Stimulated activated CD4-positive, alpha-beta T cell treated with anti-CD3 and anti-CD28 coated beads, Interleukin-4, amount 100 ng/mL, for 1 hour (primary cell): Measurements from ENCODE around the gene FBN2.
"Not testable (repeated sequence)": the region's sequence is repeated elsewhere in the genome, so short reads cannot be mapped to it uniquely, and the experiment has no call there.

Source experiments
- DNase-seq: peaks from one replicate; pipeline ENCODE4 v3.0.0-alpha.2; 2020

The FBN2 gene

GRCh38 chr5:128532776-128533175 lies 5.3 kb downstream of the FBN2 start:
- DNase-seq, result no peak

GRCh38 chr5:128532127-128532526 lies 5.9 kb downstream of the FBN2 start:
- DNase-seq, result no peak

GRCh38 chr5:128528637-128529255 lies 9.3 kb downstream of the FBN2 start:
- DNase-seq, result no peak

- DNase-seq, result no peak
Measured at GRCh38 chr5:128528126-128528525, 9.9 kb downstream of the FBN2 start.

- DNase-seq, result no peak
Measured at GRCh38 chr5:128527077-128527476, 11.0 kb downstream of the FBN2 start.

GRCh38 chr5:128522336-128522735 lies 15.7 kb downstream of the FBN2 start:
- no peak for DNase-seq

GRCh38 chr5:128519827-128520226 lies 18.2 kb downstream of the FBN2 start:
- no peak for DNase-seq

- no peak for DNase-seq
Measured at GRCh38 chr5:128516978-128517377, 21.1 kb downstream of the FBN2 start.

- no peak for DNase-seq
Measured at GRCh38 chr5:128513806-128514205, 24.2 kb downstream of the FBN2 start.

- no peak for DNase-seq
Measured at GRCh38 chr5:128512894-128513293, 25.2 kb downstream of the FBN2 start.

- DNase-seq, result no peak
Measured at GRCh38 chr5:128506643-128507042, 31.4 kb downstream of the FBN2 start.

- DNase-seq, result not testable (repeated sequence)
Measured at GRCh38 chr5:128503727-128504126, 34.3 kb downstream of the FBN2 start.

- no peak for DNase-seq
Measured at GRCh38 chr5:128498844-128499455, 39.1 kb downstream of the FBN2 start.

- no peak for DNase-seq
Measured at GRCh38 chr5:128494516-128494915, 43.5 kb downstream of the FBN2 start.

GRCh38 chr5:128493657-128494329 lies 44.3 kb downstream of the FBN2 start:
- no peak for DNase-seq

- no peak for DNase-seq
Measured at GRCh38 chr5:128491291-128491690, 46.8 kb downstream of the FBN2 start.

GRCh38 chr5:128490761-128491160 lies 47.3 kb downstream of the FBN2 start:
- no peak for DNase-seq

GRCh38 chr5:128487041-128487440 lies 51.0 kb downstream of the FBN2 start:
- DNase-seq, result no peak

- DNase-seq, result no peak
Measured at GRCh38 chr5:128483738-128484137, 54.3 kb downstream of the FBN2 start.

- DNase-seq, result no peak
Measured at GRCh38 chr5:128480906-128481633, 57.0 kb downstream of the FBN2 start.

GRCh38 chr5:128480158-128480557 lies 57.9 kb downstream of the FBN2 start:
- DNase-seq, result no peak

GRCh38 chr5:128478386-128479368 lies 59.4 kb downstream of the FBN2 start:
- DNase-seq, result no peak
